Stimulated activated CD4-positive, alpha-beta T cell treated with anti-CD3 and anti-CD28 coated beads, Interleukin-15, amount 100 ng/mL, for 1 hour (primary cell): ENCODE data around the gene SLC1A7.

Source experiments
- DNase-seq, 2 donors: peaks; one replicate each; pipeline ENCODE4 v3.0.0-alpha.2; 2020; ENCODE audit warnings: low read depth in 1 of 2, low spot score in 1 of 2

Gene SLC1A7

GRCh38 chr1:53134042-53134485 is 8.4 kb downstream of the SLC1A7 start:
- no peak for DNase-seq

- no peak for DNase-seq
Measured at GRCh38 chr1:53133261-53134041, 9.0 kb downstream of the SLC1A7 start.

GRCh38 chr1:53132176-53132575 is 10.3 kb downstream of the SLC1A7 start:
- DNase-seq: no peak

- DNase-seq: no peak
Measured at GRCh38 chr1:53131590-53131938, 10.9 kb downstream of the SLC1A7 start.

- DNase-seq: no peak
Measured at GRCh38 chr1:53130878-53131589, 11.4 kb downstream of the SLC1A7 start.

- no peak for DNase-seq
Measured at GRCh38 chr1:53130598-53130877, 11.9 kb downstream of the SLC1A7 start.

- no peak for DNase-seq
Measured at GRCh38 chr1:53129891-53130597, 12.4 kb downstream of the SLC1A7 start.

- DNase-seq: no peak
Measured at GRCh38 chr1:53128401-53128800, 14.0 kb downstream of the SLC1A7 start.

- no peak for DNase-seq
Measured at GRCh38 chr1:53127546-53127945, 14.9 kb downstream of the SLC1A7 start.

- no peak for DNase-seq
Measured at GRCh38 chr1:53126495-53126894, 15.9 kb downstream of the SLC1A7 start.

GRCh38 chr1:53125623-53126360 is 16.6 kb downstream of the SLC1A7 start:
- DNase-seq: no peak

- no peak for DNase-seq
Measured at GRCh38 chr1:53125122-53125521, 17.3 kb downstream of the SLC1A7 start.

- DNase-seq: no peak
Measured at GRCh38 chr1:53123453-53124140, 18.8 kb downstream of the SLC1A7 start.

GRCh38 chr1:53122961-53123413 is 19.5 kb downstream of the SLC1A7 start:
- no peak for DNase-seq

GRCh38 chr1:53122201-53122885 is 20.1 kb downstream of the SLC1A7 start:
- no peak for DNase-seq

- DNase-seq: no peak
Measured at GRCh38 chr1:53121319-53122172, 20.9 kb downstream of the SLC1A7 start.

- no peak for DNase-seq
Measured at GRCh38 chr1:53120659-53121058, 21.8 kb downstream of the SLC1A7 start.

- DNase-seq: no peak
Measured at GRCh38 chr1:53117836-53118235, 24.6 kb downstream of the SLC1A7 start.

- DNase-seq: no peak
Measured at GRCh38 chr1:53116933-53117600, 25.4 kb downstream of the SLC1A7 start.
